ENCODE measurements around the gene SEC63. TPM values are rescaled to one million over a fixed set of nuclear protein-coding genes. Genes with fewer than 3 reads are reported as not detected.

SEC63 gene
- total RNA-seq, 1 donor from 2014 or later: 25.3 TPM

GRCh38 chr6:107819217-107819616, 138.8 kb downstream of the SEC63 start:
- Histone ChIP-seq H3K9me3 (no peaks in the 10 kb centered on the region), H3K36me3 (no peaks in the 10 kb centered on the region), H3K4me1 (peaks cover 19% of the 10 kb centered on the region), H3K27ac (no peak overlapping the region), H3K4me3 (no peak overlapping the region), H3K27me3 (no peaks in the 10 kb centered on the region)
- TF ChIP-seq CTCF (IDR thresholded peaks at IDR 0.05) (no peak), POLR2AphosphoS5 (IDR thresholded peaks at IDR 0.05; ENCODE audit: insufficient read depth in 1 of 2, low read depth in 1 of 2) (no peak), POLR2A (IDR thresholded peaks at IDR 0.05) (no peak)
- DNase-seq (ENCODE audit: extremely low spot score in 2 of 2): no peak
- intact Hi-C loops (cut with DNase I): no loop called here

- no peak for DNase-seq (ENCODE audit: extremely low spot score in 2 of 2)
- Histone ChIP-seq H3K27ac (no peak overlapping the region), H3K4me1 (peaks cover 19% of the 10 kb centered on the region), H3K9me3 (no peaks in the 10 kb centered on the region), H3K36me3 (no peaks in the 10 kb centered on the region), H3K4me3 (no peak overlapping the region), H3K27me3 (no peaks in the 10 kb centered on the region)
- TF ChIP-seq POLR2AphosphoS5 (IDR thresholded peaks at IDR 0.05; ENCODE audit: insufficient read depth in 1 of 2, low read depth in 1 of 2) (no peak), CTCF (IDR thresholded peaks at IDR 0.05) (no peak), POLR2A (IDR thresholded peaks at IDR 0.05) (no peak)
- intact Hi-C loops (cut with DNase I): no loop called here
Measured at GRCh38 chr6:107818272-107818671, 139.7 kb downstream of the SEC63 start.

DNA sequence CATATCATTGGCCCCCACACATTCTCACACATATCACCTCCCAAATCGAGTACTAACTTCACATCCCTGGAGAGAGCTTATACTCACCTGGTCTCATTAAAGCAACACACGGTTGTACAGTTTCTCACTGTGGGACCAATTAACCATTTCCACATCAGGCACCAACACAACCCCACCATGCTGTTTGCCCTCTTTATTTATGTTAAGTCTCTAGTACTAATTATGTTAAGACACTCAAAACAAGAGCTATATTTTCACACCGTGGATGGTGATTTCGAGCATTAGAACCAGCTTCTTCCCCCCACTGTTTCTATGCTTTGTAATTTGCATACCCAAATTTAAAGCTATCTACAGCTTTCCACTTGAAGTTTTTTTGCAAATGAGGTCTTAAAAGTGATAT, 140.2 kb downstream of the SEC63 start:
- TF ChIP-seq POLR2A (IDR thresholded peaks at IDR 0.05): no peak
- no peak for TF ChIP-seq CTCF (IDR thresholded peaks at IDR 0.05)
- no peak for TF ChIP-seq POLR2AphosphoS5 (IDR thresholded peaks at IDR 0.05; ENCODE audit: insufficient read depth in 1 of 2, low read depth in 1 of 2)
- intact Hi-C loops (cut with DNase I): no loop called here

More for the DNA sequence above, 140.2 kb downstream of the SEC63 start:
- H3K36me3 ChIP-seq: no peaks in the 10 kb centered on the region
- H3K27ac ChIP-seq: no peak overlapping the region
- H3K27me3 ChIP-seq: no peaks in the 10 kb centered on the region
- H3K9me3 ChIP-seq: no peaks in the 10 kb centered on the region
- peaks cover 19% of the 10 kb centered on the region for H3K4me1 ChIP-seq
- H3K4me3 ChIP-seq: no peak overlapping the region
- DNase-seq (ENCODE audit: extremely low spot score in 2 of 2): no peak

Small RNA genes lying within 50 kb of the gene (small RNA-seq; reads per million reads assigned to genes)
- gene MTHFD2P3: not detected
- not detected for gene RF00045
- gene RNU6-437P: not detected

Other genes starting within 250 kb of the SEC63 start
- gene SCML4, start 133.9 kb downstream of the SEC63 start, total RNA-seq: 7.6 TPM
- gene OSTM1, start 116.5 kb upstream of the SEC63 start, total RNA-seq: 34.4 TPM
- gene NR2E1, start 207.8 kb upstream of the SEC63 start, total RNA-seq: not detected

All from vagina (tissue), 2 donors.